ENCODE measurements around the gene FHIT. TPM values are rescaled to one million over a fixed set of nuclear protein-coding genes. Genes with fewer than 3 reads are reported as not detected.

FHIT gene
- total and polyA plus RNA-seq, 10 of the 15 experiments (the other 5 are each of a cell fraction or from before 2014, with no cell fraction given), result 4.2 to 14.9 (median 9.4) TPM

GRCh38 chr3:60835796-60836195, 415.5 kb downstream of the FHIT start (continued):
- no peak for TF ChIP-seq PRDM15 (CRISPR knock-in tag; IDR thresholded peaks at IDR 0.05)
- TF ChIP-seq SIX5 (IDR thresholded peaks at IDR 0.05; ENCODE audit: low read depth, low read length, severe bottlenecking), result no peak
- no peak for TF ChIP-seq CHD1 (IDR thresholded peaks at IDR 0.05; ENCODE audit: low read depth, low read length)
- TF ChIP-seq POLR2AphosphoS5 (IDR thresholded peaks at IDR 0.05; ENCODE audit: low read length), result no peak
- no peak for TF ChIP-seq ZBED1 (IDR thresholded peaks at IDR 0.05; ENCODE audit: borderline replicate concordance)

GRCh38 chr3:60829058-60829457, 422.2 kb downstream of the FHIT start:
- ChIA-PET CTCF (no interaction called here), SMC1A (ENCODE audit: uncharacterized antibody, unreplicated experiment) (no interaction called here), RAD21 (ENCODE audit: unreplicated experiment) (no interaction called here), POLR2A (no interaction called here)
- Histone ChIP-seq H3K79me2 (ENCODE audit: control insufficient read depth, insufficient read depth, low read length) (no peaks in the 10 kb centered on the region), H3K4me2 (ENCODE audit: control insufficient read depth, insufficient read depth) (no peak overlapping the region), H4K20me1 (ENCODE audit: control insufficient read depth, insufficient read depth) (no peaks in the 10 kb centered on the region), H3K4me1 (ENCODE audit: control insufficient read depth, insufficient read depth, low read length) (no peaks in the 10 kb centered on the region), H3K9me3 (replicated peaks; ENCODE audit: control insufficient read depth, insufficient read depth, low read length) (no peaks in the 10 kb centered on the region), H3K9ac (ENCODE audit: control insufficient read depth, insufficient read depth, low read length) (no peak overlapping the region), H3K27ac (ENCODE audit: control insufficient read depth, insufficient read depth) (no peak overlapping the region), H3K27me3 (replicated peaks in 1 of 2; ENCODE audit: control insufficient read depth in 2 of 2, insufficient read depth in 2 of 2, low read length in 1 of 2) (no peaks in the 10 kb centered on the region), H3K4me3 (no peak overlapping the region), H2AFZ (ENCODE audit: control insufficient read depth, low read depth, low read length) (no peak overlapping the region), H3K36me3 (ENCODE audit: control insufficient read depth in 2 of 2, insufficient read depth in 2 of 2, low read length in 1 of 2) (no peaks in the 10 kb centered on the region)
- in situ Hi-C loops (cut with MboI), result no loop called here
- BruUV-seq (replicated peaks), result no TSS peak
- intact Hi-C loops (cut with micrococcal nuclease; ENCODE audit: unreplicated experiment), result no loop called here
- DNase-seq (ENCODE audit: low read depth, low spot score) (no peak), FAIRE-seq (no peak), ATAC-seq (no peak)
- 89% methylated on average over 1 of the region's 1 CpG for WGBS (ENCODE audit: insufficient coverage, insufficient replicate concordance, low lambda C conversion rate, missing lambda C conversion rate)
- TF ChIP-seq ZNF24 (IDR thresholded peaks at IDR 0.05), result no peak
- no peak for TF ChIP-seq BACH1 (IDR thresholded peaks at IDR 0.05; ENCODE audit: borderline replicate concordance)
- no peak for TF ChIP-seq BMI1 (IDR thresholded peaks at IDR 0.05; ENCODE audit: borderline replicate concordance)
- no peak for TF ChIP-seq RAD21 (IDR thresholded peaks at IDR 0.05; ENCODE audit: insufficient read depth, low read depth, low read length)
- no peak for TF ChIP-seq RAD51 (IDR thresholded peaks at IDR 0.05)
- no peak for TF ChIP-seq PKNOX1 (IDR thresholded peaks at IDR 0.05)
- TF ChIP-seq, protein P1, sequence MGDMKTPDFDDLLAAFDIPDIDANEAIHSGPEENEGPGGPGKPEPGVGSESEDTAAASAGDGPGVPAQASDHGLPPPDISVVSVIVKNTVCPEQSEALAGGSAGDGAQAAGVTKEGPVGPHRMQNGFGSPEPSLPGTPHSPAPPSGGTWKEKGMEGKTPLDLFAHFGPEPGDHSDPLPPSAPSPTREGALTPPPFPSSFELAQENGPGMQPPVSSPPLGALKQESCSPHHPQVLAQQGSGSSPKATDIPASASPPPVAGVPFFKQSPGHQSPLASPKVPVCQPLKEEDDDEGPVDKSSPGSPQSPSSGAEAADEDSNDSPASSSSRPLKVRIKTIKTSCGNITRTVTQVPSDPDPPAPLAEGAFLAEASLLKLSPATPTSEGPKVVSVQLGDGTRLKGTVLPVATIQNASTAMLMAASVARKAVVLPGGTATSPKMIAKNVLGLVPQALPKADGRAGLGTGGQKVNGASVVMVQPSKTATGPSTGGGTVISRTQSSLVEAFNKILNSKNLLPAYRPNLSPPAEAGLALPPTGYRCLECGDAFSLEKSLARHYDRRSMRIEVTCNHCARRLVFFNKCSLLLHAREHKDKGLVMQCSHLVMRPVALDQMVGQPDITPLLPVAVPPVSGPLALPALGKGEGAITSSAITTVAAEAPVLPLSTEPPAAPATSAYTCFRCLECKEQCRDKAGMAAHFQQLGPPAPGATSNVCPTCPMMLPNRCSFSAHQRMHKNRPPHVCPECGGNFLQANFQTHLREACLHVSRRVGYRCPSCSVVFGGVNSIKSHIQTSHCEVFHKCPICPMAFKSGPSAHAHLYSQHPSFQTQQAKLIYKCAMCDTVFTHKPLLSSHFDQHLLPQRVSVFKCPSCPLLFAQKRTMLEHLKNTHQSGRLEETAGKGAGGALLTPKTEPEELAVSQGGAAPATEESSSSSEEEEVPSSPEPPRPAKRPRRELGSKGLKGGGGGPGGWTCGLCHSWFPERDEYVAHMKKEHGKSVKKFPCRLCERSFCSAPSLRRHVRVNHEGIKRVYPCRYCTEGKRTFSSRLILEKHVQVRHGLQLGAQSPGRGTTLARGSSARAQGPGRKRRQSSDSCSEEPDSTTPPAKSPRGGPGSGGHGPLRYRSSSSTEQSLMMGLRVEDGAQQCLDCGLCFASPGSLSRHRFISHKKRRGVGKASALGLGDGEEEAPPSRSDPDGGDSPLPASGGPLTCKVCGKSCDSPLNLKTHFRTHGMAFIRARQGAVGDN (IDR thresholded peaks at IDR 0.05), result no peak
